Fibroblast of upper back skin (primary cell): Measurements from ENCODE around the gene GATD1.

Experiments
- DNase-seq: peaks from one replicate; pipeline ENCODE4 v3.0.0-alpha.2; 2013

The GATD1 gene

GRCh38 chr11:778976-779954 is 2.0 kb upstream of the GATD1 start:
- DNase-seq = no peak

DNA sequence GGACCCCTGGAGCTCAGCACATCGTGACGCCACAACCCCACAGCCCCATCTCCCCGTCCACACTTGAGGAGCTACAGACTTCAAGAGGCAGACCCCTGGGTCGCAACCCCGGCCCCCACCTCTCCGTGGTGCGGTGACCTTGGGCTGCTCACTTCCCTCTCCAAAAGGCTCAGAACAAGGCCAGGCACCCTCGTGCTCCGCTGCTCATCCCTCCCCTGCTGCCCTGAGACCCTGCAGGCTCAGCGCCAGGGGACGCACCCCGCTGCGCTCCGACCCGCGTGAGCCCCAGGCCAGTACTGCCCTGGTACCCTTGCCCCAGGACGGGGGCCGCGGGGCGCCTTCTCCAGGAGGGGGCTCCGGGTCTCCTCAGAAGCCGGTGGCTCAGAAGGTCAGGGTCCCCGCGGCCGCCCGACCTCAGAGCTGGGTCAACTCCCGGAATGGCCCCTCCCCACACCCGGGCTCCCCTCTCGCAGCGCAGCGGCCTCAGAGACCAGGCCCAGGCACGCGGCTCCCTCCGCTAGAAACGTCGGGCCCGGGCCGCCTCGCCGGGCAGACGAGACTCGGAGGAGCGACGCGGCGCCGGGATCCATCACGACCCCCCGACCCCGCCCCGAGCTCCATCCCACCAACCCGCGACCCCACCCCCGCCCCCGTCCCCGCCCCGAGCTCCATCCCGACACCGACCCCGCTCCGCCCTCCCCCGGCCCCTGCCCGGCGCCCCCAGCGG is 563 bp downstream of the GATD1 start:
- no peak for DNase-seq

GRCh38 chr11:776263-776560 is 1.1 kb downstream of the GATD1 start:
- DNase-seq = no peak

- no peak for DNase-seq
Measured at GRCh38 chr11:774873-775592, 2.3 kb downstream of the GATD1 start.

DNA sequence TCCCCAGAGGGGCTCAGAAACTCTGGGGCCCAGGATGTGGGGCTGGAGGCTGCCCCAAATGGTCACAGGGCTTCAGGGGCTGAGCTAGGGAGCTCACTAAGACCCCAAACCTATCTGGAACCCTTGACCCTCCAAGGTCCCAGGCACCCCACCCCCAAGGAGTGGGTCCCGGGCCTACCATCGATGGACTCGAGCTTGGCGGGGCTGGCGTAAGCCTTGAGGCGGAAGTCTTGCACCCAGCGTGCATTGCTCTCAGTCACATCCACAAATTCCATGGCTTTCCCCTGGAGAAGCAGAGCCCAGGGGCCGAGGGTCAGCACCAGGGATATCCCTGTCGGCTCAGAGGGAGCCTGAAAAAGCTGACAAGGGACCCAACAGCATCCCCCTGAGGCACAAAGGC is 3.5 kb downstream of the GATD1 start:
- no peak for DNase-seq

GRCh38 chr11:773425-773824 is 3.9 kb downstream of the GATD1 start:
- no peak for DNase-seq

DNA sequence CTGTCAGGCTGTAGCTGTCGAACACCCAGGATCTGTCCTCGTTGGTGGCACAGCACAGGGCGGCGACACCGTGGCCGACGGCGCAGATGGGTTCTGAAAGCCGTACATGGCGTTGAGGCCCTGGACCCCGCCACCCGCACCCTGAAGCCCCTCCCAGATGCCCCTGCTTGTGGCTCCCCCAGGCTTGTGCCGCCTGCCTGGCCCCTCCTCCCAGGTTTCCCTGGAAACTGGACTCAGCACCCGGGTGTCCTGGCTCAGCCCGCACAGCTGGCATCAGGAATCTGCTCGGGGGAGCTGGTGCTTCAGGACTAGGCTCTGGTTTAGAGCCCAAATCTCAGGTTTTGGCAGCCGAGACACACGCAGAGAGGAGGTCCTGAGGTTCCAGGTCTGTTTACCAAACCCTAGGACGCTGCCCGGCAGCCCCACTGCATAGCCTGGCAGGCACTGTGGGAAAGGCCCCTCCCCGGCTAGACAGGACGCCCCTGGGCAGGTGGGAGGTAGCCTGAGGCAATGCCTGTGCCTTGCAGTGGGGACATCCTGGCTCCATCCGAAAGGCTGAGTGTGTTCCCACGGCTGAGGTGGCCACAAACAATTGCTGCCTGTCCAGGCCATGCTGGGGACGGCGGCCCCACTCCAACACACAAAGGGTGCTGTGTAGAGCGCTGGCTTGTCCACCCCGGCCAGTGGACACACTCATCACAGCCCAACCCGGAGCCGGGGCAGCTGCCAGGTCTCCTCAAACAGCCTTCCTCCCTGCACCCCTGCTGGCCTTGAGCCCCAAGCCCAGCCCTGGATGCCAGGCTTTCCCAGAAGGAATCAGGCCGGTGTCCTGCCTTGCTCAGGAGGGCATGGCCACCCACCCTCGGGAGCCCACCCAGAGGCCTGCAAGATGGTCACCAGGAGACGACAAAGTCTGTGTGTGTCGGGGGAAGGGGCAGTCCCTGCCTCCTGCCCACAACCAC is 4.6 kb downstream of the GATD1 start:
- DNase-seq = no peak

DNA sequence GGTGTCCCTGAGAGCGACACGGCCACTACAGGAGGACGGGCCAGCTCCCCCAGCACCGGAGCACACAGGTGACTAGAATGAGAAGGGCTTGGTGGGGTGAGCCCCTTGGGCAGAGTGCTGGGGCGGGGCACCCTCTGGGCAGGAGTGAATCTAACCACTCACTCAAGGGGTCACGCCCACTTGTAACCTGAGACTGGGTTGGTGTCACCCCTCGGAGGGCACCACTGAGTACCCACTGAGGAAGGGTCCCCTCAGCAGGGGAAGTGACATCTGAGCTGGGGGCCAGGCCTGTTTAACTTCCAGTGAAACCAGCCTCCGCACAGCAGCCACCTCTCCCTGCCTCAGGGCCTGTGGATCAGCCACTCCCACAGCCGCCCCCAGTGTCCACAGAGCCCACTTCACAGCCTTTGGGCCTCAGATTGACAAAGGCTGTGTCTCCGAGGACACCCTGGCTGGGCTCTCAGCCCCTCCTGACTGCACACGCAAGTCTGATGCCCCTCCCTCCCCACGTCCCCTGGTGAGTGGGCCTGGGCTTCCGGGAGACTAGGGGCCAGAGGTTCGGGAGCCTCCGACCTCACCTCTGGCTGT is 5.6 kb downstream of the GATD1 start:
- no peak for DNase-seq

DNA sequence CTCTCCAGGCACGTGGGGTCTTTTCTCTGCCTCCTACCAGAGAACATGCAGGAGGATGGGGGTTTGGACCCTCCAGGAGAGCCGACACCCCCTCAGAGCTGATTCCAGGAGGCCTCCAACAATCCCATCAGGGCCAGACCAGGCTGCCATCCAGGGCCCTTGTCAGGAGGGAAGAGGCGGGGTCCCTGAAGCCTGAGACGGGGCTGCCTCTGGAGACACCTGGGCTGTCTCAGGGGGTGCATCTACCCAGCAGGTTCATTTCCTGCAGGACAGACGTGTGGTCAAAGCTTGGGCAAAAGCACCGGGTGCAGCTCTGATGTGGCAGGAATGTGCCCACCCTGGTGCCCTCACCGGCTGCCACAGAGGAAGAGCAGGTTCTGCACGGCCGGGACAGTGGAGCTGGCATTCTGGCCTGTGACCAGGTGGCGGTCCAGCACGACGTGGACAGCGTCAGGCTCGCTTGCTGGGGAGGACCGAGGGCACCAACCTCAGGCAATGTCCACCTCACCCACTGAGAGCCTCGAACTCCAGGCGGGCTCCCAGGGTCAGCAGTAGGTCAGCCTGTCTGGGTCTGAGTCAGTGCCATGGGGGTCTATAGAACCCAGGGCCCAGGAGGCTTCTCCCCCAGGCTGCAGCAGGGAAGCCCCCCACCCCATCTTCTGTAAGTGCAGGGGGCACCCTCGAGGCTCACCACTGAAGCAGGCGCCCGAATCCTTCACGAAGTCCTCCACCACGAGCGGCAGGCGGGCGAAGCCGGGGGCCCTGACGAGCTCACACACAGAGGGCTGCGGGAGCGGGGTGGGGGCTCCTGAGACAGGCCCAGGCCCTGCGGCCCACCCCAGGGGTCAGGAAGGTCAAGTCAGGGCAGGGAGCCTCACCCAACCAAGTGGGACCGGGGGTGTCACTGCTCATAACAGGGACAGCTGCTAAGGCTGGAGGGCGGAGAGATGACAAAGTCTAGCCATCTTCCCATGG is 6.4 kb downstream of the GATD1 start:
- no peak for DNase-seq

- DNase-seq = no peak
Measured at GRCh38 chr11:769887-770641, 7.2 kb downstream of the GATD1 start.

GRCh38 chr11:767238-767637 is 10.0 kb downstream of the GATD1 start:
- DNase-seq = no peak

- DNase-seq = no peak
Measured at GRCh38 chr11:766936-767210, 10.4 kb downstream of the GATD1 start.

GRCh38 chr11:766106-766935 is 11.0 kb downstream of the GATD1 start:
- no peak for DNase-seq

DNA sequence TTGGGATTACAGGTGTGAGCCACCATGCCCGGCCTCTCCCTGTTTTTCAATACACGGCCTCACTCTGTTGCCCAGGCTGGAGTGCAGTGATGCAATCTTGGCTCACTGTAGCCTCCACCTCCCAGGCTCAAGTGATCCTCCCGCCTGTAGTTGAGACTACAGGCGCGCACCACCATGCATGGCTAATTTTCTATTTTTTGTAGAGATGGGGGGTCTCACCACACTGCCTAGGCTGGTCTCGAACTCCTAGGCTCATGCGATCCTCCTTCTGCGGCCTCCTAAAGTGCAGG is 11.5 kb downstream of the GATD1 start:
- DNase-seq = no peak

DNA sequence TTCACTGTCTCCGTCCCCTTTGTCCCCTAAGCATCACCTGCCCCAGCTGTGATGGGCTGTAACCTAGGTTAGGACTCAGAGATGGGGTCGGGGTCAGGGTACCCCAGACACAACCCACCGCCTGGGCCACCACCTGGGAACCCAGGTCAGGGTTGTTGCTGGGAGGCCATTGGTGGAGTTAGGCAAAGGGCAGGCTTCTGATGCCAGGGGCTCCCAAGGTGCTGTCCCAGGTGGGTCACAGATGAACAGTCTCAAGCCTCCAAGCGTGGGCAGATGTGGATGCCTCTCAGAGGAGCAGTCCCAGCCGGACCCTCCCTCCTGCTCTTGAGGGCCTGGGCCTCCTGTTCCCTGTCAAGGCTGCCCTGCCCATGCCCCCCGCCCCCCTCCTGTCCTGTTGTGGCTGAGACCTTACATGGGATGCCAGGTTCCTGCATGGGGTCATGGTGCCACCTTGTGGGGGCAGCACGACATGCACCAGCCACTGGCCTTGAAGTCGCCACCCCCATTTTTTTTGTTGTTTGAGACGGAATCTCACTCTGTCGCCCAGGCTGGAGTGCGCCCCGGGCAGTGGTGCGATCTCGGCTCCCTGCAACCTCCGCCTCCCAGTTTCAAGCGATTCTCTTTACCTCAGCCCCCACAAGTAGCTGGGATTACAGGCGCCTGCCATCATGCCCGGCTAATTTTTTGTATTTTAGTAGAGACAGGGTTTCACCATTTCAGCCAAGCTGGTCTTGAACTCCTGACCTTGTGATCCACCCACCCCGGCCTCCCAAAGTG is 12.1 kb downstream of the GATD1 start:
- peak; percentile 37 for DNase-seq

DNA sequence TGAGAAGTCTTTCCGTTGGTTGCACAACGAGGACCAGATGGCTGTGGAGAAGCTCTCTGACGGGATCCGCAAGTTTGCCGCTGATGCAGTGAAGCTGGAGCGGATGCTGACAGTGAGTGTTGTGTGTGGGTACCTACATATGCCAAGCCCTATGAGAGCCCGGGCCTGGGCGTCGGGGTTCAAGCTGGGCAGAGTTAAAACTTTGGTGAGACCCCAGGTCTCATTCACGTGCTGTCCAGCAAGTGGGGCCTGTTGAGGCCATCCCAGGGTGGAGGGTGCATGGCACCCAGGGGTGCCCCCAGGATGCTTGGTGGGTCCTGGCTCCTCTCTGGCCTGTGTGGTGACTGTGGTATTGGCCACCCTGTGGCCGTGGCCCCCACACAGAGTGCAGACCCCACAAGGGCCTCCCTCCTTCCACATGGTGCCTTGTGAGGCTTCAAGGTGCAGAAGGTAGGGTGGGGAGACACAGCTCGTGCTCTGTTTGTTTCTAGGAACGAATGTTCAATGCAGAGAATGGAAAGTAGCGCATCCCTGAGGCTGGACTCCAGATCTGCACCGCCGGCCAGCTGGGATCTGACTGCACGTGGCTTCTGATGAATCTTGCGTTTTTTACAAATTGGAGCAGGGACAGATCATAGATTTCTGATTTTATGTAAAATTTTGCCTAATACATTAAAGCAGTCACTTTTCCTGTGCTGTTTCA is 12.8 kb downstream of the GATD1 start:
- DNase-seq = no peak

- no peak for DNase-seq
Measured at GRCh38 chr11:763549-764321, 13.6 kb downstream of the GATD1 start.
